ENCODE measurements around the gene EVX2. TPM values are rescaled to one million over a fixed set of nuclear protein-coding genes. Genes with fewer than 3 reads are reported as not detected.

EVX2 gene
- total RNA-seq, 2 experiments from 2014 or later, result not detected

GRCh38 chr2:176088937-176089842, 5.4 kb upstream of the EVX2 start:
- Mint-ChIP-seq H3K4me3 (no peak overlapping the region), H3K9me3 (peaks cover 8% of the 10 kb centered on the region), H3K27ac (no peak overlapping the region), H3K4me1 (ENCODE audit: low read depth) (peaks cover 16% of the 10 kb centered on the region), H3K27me3 (ENCODE audit: low read depth) (peaks cover 88% of the 10 kb centered on the region), H3K36me3 (ENCODE audit: low read depth) (peaks cover 1% of the 10 kb centered on the region)
- DNase-seq, result no peak
- intact Hi-C loops (cut with micrococcal nuclease), result loop anchor here (2.0 to 5.0 kb wide), 2 partner anchors 33 to 722 kb away; partner anchors contain the start of gene HOXD9
- CTCF ChIA-PET, result interaction anchor here (0.6 to 1.3 kb wide), 6 partner anchors 9 to 955 kb away, joined by 3 to 5 read pairs (median 4); no protein-coding TSS in a partner anchor

- H3K27ac Mint-ChIP-seq, result no peak overlapping the region
- peaks cover 88% of the 10 kb centered on the region for H3K27me3 Mint-ChIP-seq (ENCODE audit: low read depth)
- H3K36me3 Mint-ChIP-seq (ENCODE audit: low read depth), result peaks cover 1% of the 10 kb centered on the region
- intact Hi-C loops (cut with micrococcal nuclease), result loop anchor here (2.0 to 5.0 kb wide), 2 partner anchors 34 to 721 kb away; partner anchors contain the start of gene HOXD9
- peak; percentile 46 for DNase-seq
- no peak overlapping the region for H3K4me3 Mint-ChIP-seq
- CTCF ChIA-PET, result interaction anchor here (0.6 to 1.3 kb wide), 5 partner anchors 10 to 954 kb away, joined by 3 to 5 read pairs (median 4); no protein-coding TSS in a partner anchor
- peaks cover 9% of the 10 kb centered on the region for H3K4me1 Mint-ChIP-seq (ENCODE audit: low read depth)
- H3K9me3 Mint-ChIP-seq, result peaks cover 10% of the 10 kb centered on the region
Observed at GRCh38 chr2:176088048-176088936, 4.5 kb upstream of the EVX2 start.

- CTCF ChIA-PET, result interaction anchor here (1.0 kb wide), 1 partner anchor 43 kb away, joined by 3 read pairs; no protein-coding TSS in a partner anchor
- no peak for DNase-seq
- Mint-ChIP-seq H3K27me3 (ENCODE audit: low read depth) (peaks cover 92% of the 10 kb centered on the region), H3K4me1 (ENCODE audit: low read depth) (peaks cover 10% of the 10 kb centered on the region), H3K27ac (no peak overlapping the region), H3K9me3 (peaks cover 10% of the 10 kb centered on the region), H3K4me3 (no peak overlapping the region), H3K36me3 (ENCODE audit: low read depth) (peaks cover 4% of the 10 kb centered on the region)
- intact Hi-C loops (cut with micrococcal nuclease), result loop anchor here (2.0 to 5.0 kb wide), 3 partner anchors 35 to 721 kb away; partner anchors contain the start of gene HOXD9
Observed at GRCh38 chr2:176087330-176088047, 3.7 kb upstream of the EVX2 start.

- intact Hi-C loops (cut with micrococcal nuclease), result loop anchor here (2.0 to 5.0 kb wide), 2 partner anchors 36 to 395 kb away; partner anchors contain the start of gene HOXD9
- peak; percentile 43 for DNase-seq
- CTCF ChIA-PET, result interaction anchor here (0.7 to 2.4 kb wide), 6 partner anchors 8 to 44 kb away, joined by 3 to 7 read pairs (median 3); no protein-coding TSS in a partner anchor
- Mint-ChIP-seq H3K4me3 (no peak overlapping the region), H3K27me3 (ENCODE audit: low read depth) (peaks cover 93% of the 10 kb centered on the region), H3K27ac (no peak overlapping the region), H3K4me1 (ENCODE audit: low read depth) (peaks cover 8% of the 10 kb centered on the region), H3K9me3 (peaks cover 12% of the 10 kb centered on the region), H3K36me3 (ENCODE audit: low read depth) (peaks cover 7% of the 10 kb centered on the region)
Observed at GRCh38 chr2:176085861-176086771, 2.4 kb upstream of the EVX2 start.

DNA sequence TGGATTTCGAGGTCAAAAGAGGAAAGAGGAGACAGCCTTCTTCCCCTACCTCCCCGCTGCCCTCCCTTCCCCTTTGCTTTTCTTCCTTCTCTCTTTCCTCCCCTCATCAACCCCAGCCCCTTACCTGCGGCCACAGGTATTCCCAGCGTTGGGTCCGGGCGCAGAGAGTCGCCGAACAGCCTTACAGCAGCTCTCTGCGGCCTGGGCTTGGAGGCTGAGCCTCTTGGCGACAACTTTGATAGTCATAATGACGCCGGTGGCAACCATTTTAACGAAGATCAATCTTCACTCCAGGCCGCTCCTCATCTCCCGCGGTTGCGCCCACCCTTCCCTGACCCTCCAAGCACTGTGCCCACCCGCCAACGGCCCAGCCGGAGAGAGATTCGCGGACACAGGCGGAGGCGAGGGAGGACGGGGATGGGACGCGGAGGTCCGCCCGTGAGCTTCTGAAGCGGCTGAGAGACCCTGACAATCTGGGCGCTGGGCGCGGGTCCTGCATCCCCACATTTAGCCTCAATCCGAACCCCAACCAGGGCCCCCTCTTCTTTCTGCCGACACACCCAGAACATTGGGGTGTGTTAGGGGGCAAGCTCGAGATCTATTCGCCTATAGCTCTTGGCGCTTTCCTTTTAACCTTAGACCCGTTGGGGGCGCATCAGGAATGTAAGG, 1.5 kb upstream of the EVX2 start:
- Mint-ChIP-seq H3K4me3 (no peak overlapping the region), H3K4me1 (ENCODE audit: low read depth) (peaks cover 10% of the 10 kb centered on the region), H3K36me3 (ENCODE audit: low read depth) (peaks cover 10% of the 10 kb centered on the region), H3K27me3 (ENCODE audit: low read depth) (peaks cover 91% of the 10 kb centered on the region), H3K27ac (no peak overlapping the region), H3K9me3 (peaks cover 12% of the 10 kb centered on the region)
- CTCF ChIA-PET, result interaction anchor here (0.7 to 2.4 kb wide), 5 partner anchors 9 to 41 kb away, joined by 3 to 7 read pairs (median 3); no protein-coding TSS in a partner anchor
- intact Hi-C loops (cut with micrococcal nuclease), result loop anchor here (5.0 kb wide), 1 partner anchor 37 kb away; the partner anchor contains the start of gene HOXD9
- no peak for DNase-seq

- H3K27me3 Mint-ChIP-seq (ENCODE audit: low read depth), result peaks cover 86% of the 10 kb centered on the region
- CTCF ChIA-PET, result interaction anchor here (1.3 to 2.4 kb wide), 2 partner anchors 12 to 13 kb away, joined by 3 to 7 read pairs; no protein-coding TSS in a partner anchor
- intact Hi-C loops (cut with micrococcal nuclease), result loop anchor here (5.0 kb wide), 1 partner anchor 38 kb away; the partner anchor contains the start of gene HOXD9
- H3K36me3 Mint-ChIP-seq (ENCODE audit: low read depth), result peaks cover 10% of the 10 kb centered on the region
- peaks cover 10% of the 10 kb centered on the region for H3K4me1 Mint-ChIP-seq (ENCODE audit: low read depth)
- H3K27ac Mint-ChIP-seq, result no peak overlapping the region
- no peak for DNase-seq
- H3K4me3 Mint-ChIP-seq, result no peak overlapping the region
- peaks cover 12% of the 10 kb centered on the region for H3K9me3 Mint-ChIP-seq
Observed at GRCh38 chr2:176084611-176085119, 903 bp upstream of the EVX2 start.

- CTCF ChIA-PET, result interaction anchor here (0.6 to 1.5 kb wide), 2 partner anchors 37 to 1758 kb away, joined by 3 to 4 read pairs; no protein-coding TSS in a partner anchor
- DNase-seq, result no peak
- peaks cover 12% of the 10 kb centered on the region for H3K9me3 Mint-ChIP-seq
- H3K36me3 Mint-ChIP-seq (ENCODE audit: low read depth), result peaks cover 17% of the 10 kb centered on the region
- H3K4me3 Mint-ChIP-seq, result no peak overlapping the region
- intact Hi-C loops (cut with micrococcal nuclease), result loop anchor here (2.0 kb wide), 2 partner anchors 14 to 82 kb away; no protein-coding TSS in a partner anchor
- H3K27me3 Mint-ChIP-seq (ENCODE audit: low read depth), result peaks cover 86% of the 10 kb centered on the region
- H3K27ac Mint-ChIP-seq, result no peak overlapping the region
- peaks cover 17% of the 10 kb centered on the region for H3K4me1 Mint-ChIP-seq (ENCODE audit: low read depth)
Observed at GRCh38 chr2:176082824-176083751, 674 bp downstream of the EVX2 start.

DNA sequence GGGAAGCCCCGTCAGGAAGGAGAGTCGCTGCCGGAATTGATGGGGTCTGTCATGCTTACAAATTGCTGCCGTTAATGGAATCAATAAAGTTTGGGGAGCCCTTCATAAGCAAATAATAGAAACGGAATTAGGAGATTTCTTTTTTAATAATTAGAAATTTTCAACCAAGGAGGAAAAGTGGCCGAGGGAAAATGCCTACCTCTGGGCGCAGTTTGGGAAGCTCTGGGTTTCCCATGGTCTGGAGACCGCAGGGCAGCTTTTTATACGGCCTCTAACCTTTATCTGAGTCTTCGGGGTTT, 1.3 kb downstream of the EVX2 start:
- intact Hi-C loops (cut with micrococcal nuclease), result loop anchor here (2.0 kb wide), 2 partner anchors 14 to 82 kb away; no protein-coding TSS in a partner anchor
- peaks cover 17% of the 10 kb centered on the region for H3K36me3 Mint-ChIP-seq (ENCODE audit: low read depth)
- peaks cover 80% of the 10 kb centered on the region for H3K27me3 Mint-ChIP-seq (ENCODE audit: low read depth)
- CTCF ChIA-PET, result interaction anchor here (0.5 to 1.5 kb wide), 4 partner anchors 9 to 1757 kb away, joined by 3 to 4 read pairs (median 4); no protein-coding TSS in a partner anchor
- DNase-seq, result no peak
- H3K4me3 Mint-ChIP-seq, result no peak overlapping the region
- no peak overlapping the region for H3K27ac Mint-ChIP-seq
- peaks cover 12% of the 10 kb centered on the region for H3K9me3 Mint-ChIP-seq
- H3K4me1 Mint-ChIP-seq (ENCODE audit: low read depth), result peaks cover 17% of the 10 kb centered on the region

DNA sequence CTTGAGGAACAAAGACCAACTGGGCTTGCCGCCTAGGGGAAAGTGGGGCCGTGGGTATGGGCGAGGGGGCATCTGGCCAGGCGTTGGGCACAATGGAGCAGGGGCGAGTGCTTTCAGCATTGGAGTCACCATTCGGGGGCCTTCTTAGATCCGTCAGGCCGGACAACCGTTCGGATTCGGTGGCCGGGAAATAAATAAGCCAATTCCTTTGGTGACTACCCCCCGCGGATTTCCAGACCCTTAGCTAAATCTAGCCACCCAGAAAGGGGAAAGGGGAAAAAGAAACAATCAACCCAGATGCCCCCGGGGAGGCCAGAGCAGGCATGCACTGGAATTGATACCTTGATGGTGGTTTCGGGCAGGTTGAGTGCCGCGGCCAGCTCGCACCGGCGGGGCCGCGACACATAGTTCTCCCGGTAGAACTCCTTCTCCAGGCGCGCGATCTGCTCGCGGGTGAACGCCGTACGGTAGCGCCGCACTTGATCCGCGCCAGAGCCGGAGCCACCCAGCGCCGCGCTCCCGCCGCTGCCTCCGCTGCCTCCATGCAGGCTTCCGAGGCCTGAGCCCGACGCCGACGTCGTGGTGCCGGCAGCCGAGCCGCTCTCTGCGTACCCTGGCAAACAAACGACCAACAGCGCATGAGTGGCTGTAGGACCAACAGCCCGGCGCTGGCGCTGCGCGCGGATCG, 1.8 kb downstream of the EVX2 start:
- no peak overlapping the region for H3K27ac Mint-ChIP-seq
- peaks cover 11% of the 10 kb centered on the region for H3K9me3 Mint-ChIP-seq
- H3K4me3 Mint-ChIP-seq, result no peak overlapping the region
- CTCF ChIA-PET, result interaction anchor here (0.5 to 1.5 kb wide), 4 partner anchors 10 to 1176 kb away, joined by 3 to 4 read pairs (median 4); no protein-coding TSS in a partner anchor
- H3K36me3 Mint-ChIP-seq (ENCODE audit: low read depth), result peaks cover 17% of the 10 kb centered on the region
- peaks cover 79% of the 10 kb centered on the region for H3K27me3 Mint-ChIP-seq (ENCODE audit: low read depth)
- DNase-seq, result no peak
- intact Hi-C loops (cut with micrococcal nuclease), result loop anchor here (2.0 kb wide), 2 partner anchors 15 to 83 kb away; no protein-coding TSS in a partner anchor
- peaks cover 17% of the 10 kb centered on the region for H3K4me1 Mint-ChIP-seq (ENCODE audit: low read depth)

Measured in activated naive CD4-positive, alpha-beta T cell treated with anti-CD3 and anti-CD28 coated beads for 36 hours (primary cell).